ENCODE results near the gene PLAC1. TPM values are rescaled to one million over a fixed set of nuclear protein-coding genes. Genes with fewer than 3 reads are reported as not detected.

Gene PLAC1, protein sequence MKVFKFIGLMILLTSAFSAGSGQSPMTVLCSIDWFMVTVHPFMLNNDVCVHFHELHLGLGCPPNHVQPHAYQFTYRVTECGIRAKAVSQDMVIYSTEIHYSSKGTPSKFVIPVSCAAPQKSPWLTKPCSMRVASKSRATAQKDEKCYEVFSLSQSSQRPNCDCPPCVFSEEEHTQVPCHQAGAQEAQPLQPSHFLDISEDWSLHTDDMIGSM
- not detected for total RNA-seq

DNA sequence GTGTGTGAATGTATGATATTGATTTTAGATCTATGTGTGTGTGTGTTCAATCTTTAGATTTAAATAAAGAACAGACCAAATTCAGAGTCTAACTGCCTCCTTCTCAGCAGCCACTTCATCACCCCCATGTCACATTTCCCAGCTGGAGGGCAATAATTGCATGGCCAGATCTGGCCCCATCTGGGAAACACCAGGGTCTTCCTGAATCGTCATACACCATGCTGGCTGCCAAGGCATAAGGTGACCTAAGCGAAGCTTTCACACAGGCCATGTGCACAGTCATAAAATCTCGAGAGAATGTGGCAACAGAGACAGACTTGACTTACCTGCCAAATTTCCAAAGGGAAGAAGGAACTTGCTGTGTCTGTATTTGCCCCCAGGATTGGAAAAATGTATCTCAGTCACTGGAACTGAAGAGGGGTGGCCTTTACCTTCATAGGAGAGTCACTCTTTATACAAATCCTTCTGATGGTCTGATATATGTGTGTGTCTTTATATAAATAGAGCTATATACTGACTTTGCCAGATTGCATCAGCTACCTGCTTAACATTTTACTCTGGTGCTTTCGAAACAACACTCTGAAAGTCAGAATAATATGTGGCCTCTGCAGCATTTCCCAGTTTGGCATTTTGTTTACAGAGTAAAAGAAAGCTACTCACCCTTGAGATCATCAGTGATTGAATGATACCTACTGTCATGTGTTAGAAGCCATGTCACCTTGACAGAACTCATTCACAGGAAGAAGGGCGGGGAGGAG lies at the start of gene PLAC1:
PLAC1 (minus strand) TSS at position 470 of the 758 bp plus-strand sequence. CDS start 91,789 bp downstream, outside the sequence.

Small RNA genes within 50 kb of the gene (microRNA-seq; reads per million reads assigned to microRNA genes)
- gene MIR424 (ENCODE audit: borderline microRNAs expressed, borderline replicate concordance) (328 reads per million, percentile 82 among the genes with 10 or more reads in this experiment), gene MIR450A1 (ENCODE audit: borderline microRNAs expressed, borderline replicate concordance) (0.63 reads per million), gene MIR450A2 (ENCODE audit: borderline microRNAs expressed, borderline replicate concordance) (not detected), gene MIR450B (ENCODE audit: borderline microRNAs expressed, borderline replicate concordance) (not detected), gene MIR503 (ENCODE audit: borderline microRNAs expressed, borderline replicate concordance) (133 reads per million, percentile 73 among the genes with 10 or more reads in this experiment), gene MIR542 (ENCODE audit: borderline microRNAs expressed, borderline replicate concordance) (5.4 reads per million, percentile 30 among the genes with 10 or more reads in this experiment)

Other genes with a start within 250 kb of the PLAC1 start
- 10 to 100 TPM; 56.4 to 62.0 TPM for gene HPRT1, start 198.3 kb downstream of the PLAC1 start, total RNA-seq
- 10 to 100 TPM; 52.2 to 54.3 TPM for gene PABIR2, start 138.7 kb upstream of the PLAC1 start, total RNA-seq

All from activated naive CD4-positive, alpha-beta T cell treated with anti-CD3 and anti-CD28 coated beads, Interleukin-2, amount 10 ng/mL, durations not matched to agents 5 hours and 36 hours (primary cell).